AG04450 (cell line): ENCODE results near the gene DCTN2. TPM values are rescaled to one million over a fixed set of nuclear protein-coding genes. Genes with fewer than 3 reads are reported as not detected.
A peak's percentile ranks its signal among the peaks of the same experiment; 100 is the strongest.

ENCODE experiments used
- CTCF ChIA-PET: fragments of 300-600, 350-600 bp; formaldehyde crosslinking; extraction: SDS; loops from one replicate; lab custom pipeline; 2022; ENCODE audit warnings: antibody characterized with exemption, inconsistent platforms; lab: Charles Lee
- POLR2A ChIA-PET: fragments of 350-600 bp; formaldehyde crosslinking; extraction: SDS; loops from one replicate; lab custom pipeline; 2021; ENCODE audit warnings: antibody characterized with exemption, inconsistent platforms; lab: Yijun Ruan, JAX
- DNase-seq: peaks from one replicate; pipeline ENCODE4 v3.0.0-alpha.2; 2011; ENCODE audit warnings: low read depth, low spot score
- H3K27ac ChIP-seq: one replicate; pipeline ENCODE4 v1.5.1; 2012; ENCODE audit warnings: low read depth, low read length, control low read depth
- H3K27me3 ChIP-seq: one replicate; pipeline ENCODE4 v1.6.0; 2012; ENCODE audit warnings: low read length; ENCODE audit not compliant: control insufficient read depth, insufficient read depth
- H3K4me3 ChIP-seq: 2 replicates; pipeline ENCODE4 v1.5.1; 2011; ENCODE audit warnings: mild to moderate bottlenecking, low read depth, low read length, control low read depth
- H3K9me3 ChIP-seq: 2 replicates; pipeline ENCODE4 v1.5.1; 2012; ENCODE audit warnings: low read length; ENCODE audit not compliant: control insufficient read depth, insufficient read depth
- CTCF ChIP-seq: IDR thresholded peaks from 2 replicates; pipeline ENCODE4 v1.5.1; 2011; ENCODE audit warnings: low read depth, low read length, control low read depth, inconsistent platforms
- polyA plus RNA-seq: library from polyadenylated mRNA; depleted of rRNA; stranded (reverse); fragments of >200 nt; gene quantifications from 2 replicates; pipeline ENCODE4 v1.2.3, GENCODE V29; 2011

DCTN2 gene
- polyA plus RNA-seq, 1 experiment, result 160 TPM

GRCh38 chr12:57487597-57488401 lies 59.2 kb downstream of the DCTN2 start, which contains the start of gene MARS1:
TSS of gene MARS1 (plus strand) at chr12:57488068. CDS start at chr12:57488091, 23 bp downstream.
- ChIA-PET CTCF (no interaction called here), POLR2A (interaction anchor here (0.7 kb wide), 1 partner anchor 175 kb away, joined by 7 read pairs; no protein-coding TSS in a partner anchor)

GRCh38 chr12:57487055-57487596 lies 59.9 kb downstream of the DCTN2 start:
- H3K4me3 ChIP-seq, result peak overlapping the region; percentile 52; the same call in 1 of the 2 replicates
- ChIA-PET POLR2A (interaction anchor here (0.7 kb wide), 1 partner anchor 175 kb away, joined by 7 read pairs; no protein-coding TSS in a partner anchor), CTCF (interaction anchor here (1.9 kb wide), 1 partner anchor 29 kb away, joined by 10 read pairs; no protein-coding TSS in a partner anchor)
- no peak for TF ChIP-seq CTCF
- peak overlapping the region; percentile 11 for H3K27ac ChIP-seq
- H3K9me3 ChIP-seq, result no peaks in the 10 kb centered on the region; the same call in 1 of the 2 replicates
- DNase-seq, result no peak
- H3K27me3 ChIP-seq, result no peaks in the 10 kb centered on the region

More at GRCh38 chr12:57487597-57488401, 59.2 kb downstream of the DCTN2 start, which contains the start of gene MARS1:
- DNase-seq, result peak; percentile 85
- no peak for TF ChIP-seq CTCF
- Histone ChIP-seq H3K9me3 (no peaks in the 10 kb centered on the region; the same call in 1 of the 2 replicates), H3K4me3 (peak within 1 kb of the TSS; percentile 100), H3K27ac (peak within 1 kb of the TSS; percentile 84), H3K27me3 (no peaks in the 10 kb centered on the region)

GRCh38 chr12:57485695-57486094 lies 61.3 kb downstream of the DCTN2 start:
- no peak for DNase-seq
- CTCF ChIA-PET, result interaction anchor here (1.9 kb wide), 1 partner anchor 27 kb away, joined by 10 read pairs; no protein-coding TSS in a partner anchor
- Histone ChIP-seq H3K9me3 (no peaks in the 10 kb centered on the region; the same call in 1 of the 2 replicates), H3K27me3 (peaks cover 3% of the 10 kb centered on the region), H3K4me3 (no peak overlapping the region), H3K27ac (no peak overlapping the region)
- POLR2A ChIA-PET, result no interaction called here
- TF ChIP-seq CTCF, result no peak

GRCh38 chr12:57483466-57483865 lies 63.5 kb downstream of the DCTN2 start:
- no peak for TF ChIP-seq CTCF
- ChIA-PET POLR2A (no interaction called here), CTCF (interaction anchor here (1.0 to 2.1 kb wide), 3 partner anchors 20 to 26 kb away, joined by 3 to 13 read pairs (median 3); partner anchors contain the start of gene GLI1)
- peaks cover 4% of the 10 kb centered on the region for H3K27me3 ChIP-seq
- no peak overlapping the region for H3K4me3 ChIP-seq
- DNase-seq, result no peak
- peak overlapping the region; percentile 40 for H3K27ac ChIP-seq
- H3K9me3 ChIP-seq, result no peaks in the 10 kb centered on the region; the same call in 1 of the 2 replicates
